MM.1S (cell line): ENCODE measurements around the gene MR1.

Experiments used
- CTCF ChIP-seq: fragments of 300-600 bp; sonication (generic); IDR thresholded peaks from 2 replicates; pipeline ENCODE4 v1.5.1; 2016; ENCODE audit warnings: antibody characterized with exemption, low read length, mixed read lengths
- EZH2 ChIP-seq: fragments of 300-600 bp; sonication (generic); optimal IDR thresholded peaks from 2 replicates; pipeline ENCODE3; 2017; ENCODE audit warnings: low read depth, mild to moderate bottlenecking, antibody characterized with exemption, low read length, mixed read lengths
- EZH2phosphoT487 ChIP-seq: fragments of 300-600 bp; sonication (generic); IDR thresholded peaks from 2 replicates; pipeline ENCODE4 v1.6.1; 2018; ENCODE audit warnings: antibody characterized with exemption, low read length

- no peak for TF ChIP-seq CTCF
- TF ChIP-seq EZH2, result no peak
- no peak for TF ChIP-seq EZH2phosphoT487
Measured at GRCh38 chr1:181002582-181003172, 31.1 kb upstream of the MR1 start.
